RCC 7860 (cell line): Measurements from ENCODE around the gene RBBP4.
"Not testable (repeated sequence)": the region's sequence is repeated elsewhere in the genome, so short reads cannot be mapped to it uniquely, and the experiment has no call there.

Source experiments
- DNase-seq: peaks from one replicate; pipeline ENCODE4 v3.0.0-alpha.2; 2015; ENCODE audit warnings: low spot score
- FAIRE-seq: peaks from 2 replicates; lab custom pipeline; 2012; peaks lifted over from hg19 to GRCh38; lab: Jason Lieb, UNC

Gene RBBP4

DNA sequence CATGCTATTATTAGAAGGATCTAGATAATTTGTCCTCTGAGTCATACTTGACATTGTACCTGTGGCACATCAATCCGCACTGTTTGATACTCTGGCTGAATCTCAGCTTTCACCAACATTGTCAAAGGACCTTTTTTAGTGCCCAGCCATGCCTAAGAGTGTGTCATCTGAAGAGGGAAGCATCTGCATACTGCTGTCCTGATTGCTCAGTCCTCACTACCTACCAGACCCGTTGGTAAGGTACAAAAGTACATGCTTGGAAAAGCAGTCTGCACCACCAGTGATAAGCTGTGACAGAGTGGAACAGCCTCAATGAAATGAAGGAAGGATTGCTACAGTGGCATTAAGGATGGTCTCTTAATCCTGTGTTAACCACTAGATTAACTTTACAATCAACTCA is 34.5 kb downstream of the RBBP4 start:
- DNase-seq (no peak), FAIRE-seq (no peak)

GRCh38 chr1:32686387-32686786 is 35.4 kb downstream of the RBBP4 start:
- FAIRE-seq, result no peak
- no peak for DNase-seq

DNA sequence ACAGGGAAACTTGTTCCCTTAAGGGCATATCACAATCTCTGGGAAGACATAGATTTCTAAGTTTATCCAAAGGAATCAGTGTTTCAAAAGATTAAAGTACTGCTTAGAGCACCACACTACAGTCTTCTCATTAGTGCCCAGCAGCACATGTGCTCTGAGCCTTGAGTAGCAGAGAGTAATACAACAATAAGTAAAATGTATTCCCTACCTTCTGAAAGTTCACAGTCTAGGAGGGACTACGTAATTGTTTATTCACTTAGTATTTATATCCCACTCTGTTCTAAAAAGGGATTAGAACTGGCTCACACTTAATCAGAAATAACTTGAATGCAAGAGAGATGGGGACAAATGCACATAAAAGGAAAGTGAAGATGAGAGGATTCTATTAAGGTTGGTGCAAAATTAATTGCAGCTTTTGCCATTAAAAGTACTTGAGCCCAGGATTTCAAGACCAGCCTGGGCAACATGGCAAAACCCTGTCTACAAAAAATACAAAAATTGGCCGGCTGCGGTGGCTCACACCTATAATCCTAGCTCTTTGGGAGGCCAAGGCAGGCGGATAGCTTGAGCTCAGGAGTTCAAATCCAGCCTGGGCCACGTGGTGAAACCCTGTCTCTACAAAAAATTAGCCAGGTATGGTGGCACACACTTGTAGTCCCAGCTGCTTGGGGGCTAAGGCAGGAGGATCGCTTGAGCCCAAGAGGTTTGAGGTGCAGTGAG is 42.6 kb downstream of the RBBP4 start:
- DNase-seq, result no peak
- FAIRE-seq, result no peak

DNA sequence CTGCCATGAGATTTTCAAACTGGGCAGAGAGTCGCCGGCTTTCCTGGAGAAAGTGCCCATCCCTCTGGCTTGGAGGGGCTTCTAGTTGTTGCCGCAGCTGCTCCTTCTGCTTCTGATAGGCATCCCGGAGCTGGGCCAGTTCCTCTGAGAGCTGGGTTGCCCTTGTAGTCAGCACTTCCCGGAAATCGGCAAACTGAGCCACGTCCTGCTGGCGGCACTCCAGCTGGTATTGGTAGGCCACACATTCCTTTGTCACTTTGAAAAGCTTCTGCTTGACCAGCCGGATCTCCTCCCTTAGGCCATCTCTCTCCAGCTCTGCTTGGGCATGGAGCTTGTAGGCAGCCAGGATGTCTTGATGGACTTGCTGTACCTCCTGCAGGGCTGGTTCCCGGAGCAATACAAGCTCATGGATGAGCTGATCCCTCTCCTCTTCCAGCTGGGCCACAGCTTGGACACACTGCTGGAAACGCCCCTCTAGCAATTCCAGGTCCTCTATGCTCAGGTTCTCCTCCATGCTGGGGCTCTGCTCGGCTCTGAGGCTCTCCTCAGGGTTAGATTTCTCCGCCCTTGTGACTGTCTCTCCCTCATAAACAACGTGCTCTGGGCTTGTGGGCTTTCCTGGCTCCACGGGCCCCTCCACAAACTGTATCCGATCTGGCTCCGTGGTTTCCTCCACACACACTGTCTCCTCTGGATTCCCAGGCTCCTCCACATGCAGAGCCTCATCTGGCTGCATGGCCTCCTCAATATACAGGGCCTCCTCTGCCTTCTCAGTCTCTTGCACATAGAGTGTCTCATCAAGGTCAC is 44.3 kb downstream of the RBBP4 start:
- FAIRE-seq (peak; percentile 87), DNase-seq (peak; percentile 87)

GRCh38 chr1:32696041-32696440 is 45.0 kb downstream of the RBBP4 start:
- no peak for FAIRE-seq
- no peak for DNase-seq

DNA sequence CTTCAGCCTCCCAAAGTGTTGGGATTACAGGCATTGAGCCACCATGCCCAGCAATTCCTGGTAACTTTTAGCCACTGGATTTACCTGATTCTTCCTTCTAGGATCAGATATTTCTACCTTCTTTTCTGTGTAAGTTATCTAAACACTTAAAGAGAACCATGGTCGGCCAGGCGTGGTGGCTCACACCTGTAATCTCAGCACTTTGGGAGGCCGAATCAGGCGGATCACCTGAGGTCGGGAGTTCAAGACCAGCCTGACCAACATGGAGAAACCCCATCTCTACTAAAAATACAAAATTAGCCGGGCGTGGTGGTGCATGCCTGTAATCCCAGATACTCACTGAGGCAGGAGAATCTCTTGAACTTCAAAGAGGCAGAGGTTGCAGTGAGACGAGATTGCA is 46.0 kb downstream of the RBBP4 start:
- not testable (repeated sequence) for FAIRE-seq, DNase-seq

GRCh38 chr1:32701421-32701911 is 50.5 kb downstream of the RBBP4 start:
- DNase-seq (no peak), FAIRE-seq (no peak)

DNA sequence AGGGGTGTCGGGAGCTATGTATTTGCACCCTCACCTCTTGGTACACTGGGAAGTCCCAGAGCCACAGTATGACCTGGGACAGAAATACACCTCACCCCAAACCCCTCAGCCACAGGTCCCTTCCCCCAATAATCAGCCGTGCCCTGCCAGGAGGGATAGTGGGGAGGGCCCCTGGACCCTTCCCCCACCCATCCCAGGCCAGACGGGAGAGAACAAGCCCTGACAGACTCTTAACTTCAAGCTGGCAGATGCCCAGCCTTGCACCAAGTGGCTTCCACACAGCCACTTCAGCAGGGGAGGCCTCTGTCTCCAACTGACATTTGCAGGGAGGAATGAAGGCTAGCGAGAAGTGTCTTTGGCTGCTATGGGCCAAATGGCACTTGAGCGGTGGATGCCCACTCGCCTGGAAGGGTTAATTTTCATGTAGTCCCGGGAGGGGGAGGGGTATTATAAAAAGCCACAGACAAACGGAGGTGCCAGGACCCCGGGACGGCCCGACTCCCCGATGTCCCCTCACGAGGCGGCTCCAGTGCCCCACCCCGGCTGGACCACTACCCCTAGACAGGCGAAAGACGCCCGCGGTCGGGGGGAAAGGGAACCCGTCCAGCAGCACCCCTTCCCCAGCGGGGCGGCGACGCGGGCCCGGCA is 51.1 kb downstream of the RBBP4 start:
- FAIRE-seq (no peak), DNase-seq (no peak)

- DNase-seq, result peak; percentile 57
- no peak for FAIRE-seq
Observed at GRCh38 chr1:32702599-32703478, 51.8 kb downstream of the RBBP4 start, which contains the start of gene SYNC. SYNC (minus strand) TSS chr1:32702770; CDS start chr1:32702660, 110 bp downstream.

GRCh38 chr1:32703479-32704291 is 52.7 kb downstream of the RBBP4 start:
- DNase-seq (peak; percentile 87), FAIRE-seq (peak; percentile 71)

DNA sequence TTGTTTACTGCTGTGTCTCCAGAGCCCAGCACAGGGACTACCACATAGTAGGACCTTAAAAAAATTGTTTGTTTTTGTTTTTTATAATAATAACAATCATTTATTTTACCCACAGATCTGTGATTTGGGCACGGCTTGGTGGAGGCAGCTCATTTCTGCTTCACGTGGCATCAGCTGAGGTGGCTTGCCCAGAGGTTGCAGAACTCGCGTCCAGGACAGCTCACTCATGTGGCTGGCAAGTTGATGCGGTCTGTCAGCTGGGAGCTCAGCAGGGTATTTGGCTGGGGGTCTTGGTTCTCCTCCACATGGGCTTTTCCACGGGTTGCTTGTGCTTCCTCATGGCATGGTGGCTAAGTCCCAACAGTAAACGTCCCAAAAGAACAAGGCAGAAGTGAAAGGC is 54.5 kb downstream of the RBBP4 start:
- no peak for FAIRE-seq

DNA sequence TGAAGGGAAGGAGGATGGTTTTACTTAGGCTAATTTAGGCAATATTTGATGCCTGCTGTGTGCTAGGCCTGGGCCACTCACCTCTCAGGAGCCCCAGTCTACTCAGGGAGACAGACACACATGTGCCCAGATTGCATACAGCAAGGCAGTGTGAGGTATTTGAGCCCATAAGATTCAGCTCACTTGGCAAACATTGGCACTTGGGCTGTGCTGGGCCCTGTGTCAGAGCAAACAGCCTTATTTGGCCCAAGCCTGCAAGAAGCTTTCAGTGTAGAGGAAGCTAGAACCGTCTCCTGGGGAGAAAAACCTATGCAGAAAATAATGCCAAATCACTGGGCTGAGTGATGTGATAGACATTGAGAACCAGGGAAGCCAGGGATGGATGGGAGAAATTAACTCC is 55.5 kb downstream of the RBBP4 start:
- DNase-seq (no peak), FAIRE-seq (no peak)

More for the DNA sequence above, 54.5 kb downstream of the RBBP4 start:
- DNase-seq, result no peak

DNA sequence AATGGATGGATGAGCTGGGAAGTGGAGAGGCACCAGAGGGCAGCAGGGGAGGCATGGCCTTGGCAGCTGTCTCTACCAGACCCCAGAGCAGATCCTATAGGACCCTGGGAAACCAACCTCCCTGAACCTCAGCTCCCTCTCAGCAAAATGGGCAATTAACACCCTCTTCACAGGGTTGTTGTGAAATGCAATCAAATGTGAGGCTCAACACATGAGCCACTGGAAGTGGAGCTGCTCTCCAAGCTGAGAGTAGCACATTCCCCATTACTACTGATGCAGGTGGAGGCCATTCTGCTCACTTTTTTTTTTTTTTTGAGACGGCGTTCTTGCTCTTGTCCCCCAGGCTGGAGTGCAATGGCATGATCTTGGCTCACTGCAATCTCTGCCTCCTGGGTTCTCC is 58.1 kb downstream of the RBBP4 start:
- FAIRE-seq, result no peak
- no peak for DNase-seq

DNA sequence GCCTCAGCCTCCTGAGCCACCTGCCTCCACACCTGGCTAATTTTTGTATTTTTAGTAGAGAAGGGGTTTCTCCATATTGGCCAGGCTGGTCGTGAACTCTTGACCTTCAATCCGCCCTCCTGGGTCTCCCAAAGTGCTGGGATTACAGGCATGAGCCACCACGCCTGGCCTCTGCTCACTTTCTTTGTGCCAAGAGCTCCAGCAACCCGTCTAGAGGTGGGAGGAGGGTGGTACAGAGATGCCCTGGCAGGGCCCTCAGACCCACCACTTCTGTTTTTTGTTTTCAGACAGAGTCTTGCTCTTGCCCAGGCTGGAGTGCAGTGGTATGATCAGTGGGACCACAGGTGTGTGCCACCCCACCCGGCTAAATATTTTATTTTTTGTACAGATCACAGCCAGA is 58.5 kb downstream of the RBBP4 start:
- DNase-seq (no peak), FAIRE-seq (no peak)

GRCh38 chr1:32711221-32711620 is 60.2 kb downstream of the RBBP4 start:
- DNase-seq, FAIRE-seq: not testable (repeated sequence)

DNA sequence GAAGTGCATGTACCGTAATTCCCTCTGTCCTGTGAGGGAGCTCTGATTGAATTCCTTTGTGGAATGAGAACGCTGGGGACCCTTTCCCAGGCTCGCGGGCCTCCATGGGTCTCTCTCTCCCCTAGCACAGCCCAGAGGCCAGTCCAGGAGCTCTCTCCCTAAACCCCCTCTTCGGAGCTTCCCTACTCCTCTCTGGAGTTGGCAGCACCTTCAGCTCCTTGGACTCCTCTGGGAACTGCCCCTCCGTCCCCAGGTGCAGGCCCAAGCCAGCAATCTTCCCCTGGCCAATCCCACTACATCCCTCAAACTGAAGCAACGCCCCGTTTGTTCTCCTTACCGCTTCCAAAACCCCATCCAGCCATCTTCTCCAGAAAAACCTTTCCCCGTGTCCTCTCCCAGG is 62.1 kb downstream of the RBBP4 start:
- no peak for DNase-seq
- no peak for FAIRE-seq

GRCh38 chr1:32714277-32714676 is 63.3 kb downstream of the RBBP4 start:
- DNase-seq (no peak), FAIRE-seq (no peak)

DNA sequence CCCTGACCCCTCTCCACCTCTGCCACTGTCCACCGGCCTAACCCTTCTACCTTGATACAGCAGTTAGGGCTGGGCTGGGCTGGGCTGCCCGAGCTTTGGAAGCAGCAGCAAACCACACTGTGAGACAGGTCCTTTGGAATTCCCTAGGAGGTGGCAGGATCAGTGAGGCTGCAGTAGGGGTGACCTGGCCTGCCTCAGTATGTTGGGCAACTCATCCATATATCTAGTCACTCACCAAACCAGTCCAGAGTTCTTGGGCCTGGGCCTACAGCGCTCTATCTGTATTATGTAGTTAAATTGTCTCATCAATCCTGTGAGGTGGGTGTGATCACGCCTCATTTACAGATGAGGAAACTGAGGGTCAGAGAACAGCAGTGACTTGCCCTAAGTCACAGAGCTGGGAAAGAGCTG is 64.9 kb downstream of the RBBP4 start:
- DNase-seq, result peak; percentile 37
- no peak for FAIRE-seq

DNA sequence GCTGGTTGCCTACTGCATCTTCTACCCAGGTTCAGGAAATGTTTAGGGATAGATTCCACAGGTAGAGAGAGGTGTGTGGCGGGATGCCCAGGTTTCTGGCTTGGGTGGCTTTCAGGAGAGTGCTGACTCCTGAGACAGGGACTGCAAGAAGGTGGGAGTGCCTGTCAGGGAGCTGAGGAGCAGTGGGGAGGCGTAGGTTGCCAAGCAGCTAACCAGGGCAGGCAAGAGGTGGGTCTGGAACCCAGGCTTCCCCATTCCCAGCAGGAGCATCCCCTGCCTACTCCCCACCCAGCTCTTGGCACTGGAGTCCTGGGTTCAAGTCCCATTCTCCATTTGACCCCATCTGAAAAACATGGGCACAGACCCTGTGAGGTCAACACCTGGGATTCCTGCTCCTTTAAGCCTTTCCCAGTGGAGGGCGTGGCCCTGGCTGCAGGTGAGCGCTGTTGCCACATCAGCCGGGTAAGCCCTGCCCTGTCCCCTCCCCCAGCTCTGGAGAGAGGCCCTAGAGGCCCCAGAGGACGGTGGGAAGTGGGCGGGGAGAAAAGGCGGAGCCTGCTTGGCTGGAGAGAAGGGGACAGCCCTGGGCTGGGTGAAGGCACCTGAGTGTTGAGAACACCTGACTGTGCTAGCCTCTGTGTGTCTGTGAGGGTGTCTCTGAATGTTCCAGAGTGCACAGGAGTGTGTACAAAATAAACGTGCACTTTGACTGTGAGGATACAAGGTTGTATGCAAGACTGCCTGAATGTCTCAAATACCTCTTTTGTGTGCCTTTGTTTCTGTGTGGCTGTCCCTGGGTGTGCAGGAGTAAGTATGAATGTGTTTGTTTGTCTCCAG is 65.5 kb downstream of the RBBP4 start:
- no peak for FAIRE-seq
- peak; percentile 26 for DNase-seq
